ENCODE data around the gene TENM4. TPM values are rescaled to one million over a fixed set of nuclear protein-coding genes. Genes with fewer than 3 reads are reported as not detected.

TENM4 gene
- total and polyA plus RNA-seq, 10 of the 15 experiments (the other 5 are each of a cell fraction or from before 2014, with no cell fraction given), result 0.03 to 0.12 (median 0.06) TPM; not detected in 7

- Histone ChIP-seq H2AFZ (ENCODE audit: control insufficient read depth, low read depth, low read length) (no peak overlapping the region), H3K79me2 (ENCODE audit: control insufficient read depth, insufficient read depth, low read length) (no peaks in the 10 kb centered on the region), H3K4me3 (no peak overlapping the region), H3K9me3 (replicated peaks; ENCODE audit: control insufficient read depth, insufficient read depth, low read length) (no peaks in the 10 kb centered on the region), H3K36me3 (ENCODE audit: control insufficient read depth in 2 of 2, insufficient read depth in 2 of 2, low read length in 1 of 2) (no peaks in the 10 kb centered on the region), H4K20me1 (ENCODE audit: control insufficient read depth, insufficient read depth) (no peaks in the 10 kb centered on the region), H3K27me3 (replicated peaks in 1 of 2; ENCODE audit: control insufficient read depth in 2 of 2, insufficient read depth in 2 of 2, low read length in 1 of 2) (peaks cover 0 to 1% of the 10 kb centered on the region in 2 experiments; a peak in 2 of 4 replicates), H3K4me1 (ENCODE audit: control insufficient read depth, insufficient read depth, low read length) (no peaks in the 10 kb centered on the region), H3K27ac (ENCODE audit: control insufficient read depth, insufficient read depth) (no peak overlapping the region), H3K9ac (ENCODE audit: control insufficient read depth, insufficient read depth, low read length) (no peak overlapping the region), H3K4me2 (ENCODE audit: control insufficient read depth, insufficient read depth) (no peak overlapping the region)
- ChIA-PET RAD21 (ENCODE audit: unreplicated experiment) (no interaction called here), CTCF (interaction anchor here (0.6 to 2.8 kb wide), 3 partner anchors 21 to 359 kb away, joined by 3 to 15 read pairs (median 4); no protein-coding TSS in a partner anchor), POLR2A (no interaction called here), SMC1A (ENCODE audit: uncharacterized antibody, unreplicated experiment) (interaction anchor here (0.6 to 1.1 kb wide), 2 partner anchors 60 to 100 kb away, joined by 3 read pairs; no protein-coding TSS in a partner anchor)
- in situ Hi-C loops (cut with MboI), result no loop called here
- DNase-seq (ENCODE audit: low read depth, low spot score) (no peak), FAIRE-seq (no peak), ATAC-seq (no peak)
- no TSS peak for BruUV-seq (replicated peaks)
- intact Hi-C loops (cut with micrococcal nuclease; ENCODE audit: unreplicated experiment), result no loop called here
- TF ChIP-seq NR2C1 (IDR thresholded peaks at IDR 0.05) (no peak), ZNF384 (IDR thresholded peaks at IDR 0.05; ENCODE audit: borderline replicate concordance, low read depth, low read length) (no peak), NR2F1 (conservative IDR thresholded peaks at IDR 0.05) (no peak), MYC (IDR thresholded peaks at IDR 0.05; ENCODE audit: insufficient read depth, insufficient read length, insufficient replicate concordance, low read length, severe bottlenecking) (no peak), NFXL1 (IDR thresholded peaks at IDR 0.05; ENCODE audit: borderline replicate concordance) (no peak), ZBTB33 (IDR thresholded peaks at IDR 0.05) (no peak), IRF5 (IDR thresholded peaks at IDR 0.05; ENCODE audit: borderline replicate concordance) (no peak), RUNX3 (IDR thresholded peaks at IDR 0.05; ENCODE audit: low read length) (no peak), NRF1 (conservative IDR thresholded peaks at IDR 0.05; ENCODE audit: low read depth, low read length) (no peak), JUND (IDR thresholded peaks at IDR 0.05; ENCODE audit: low read depth, low read length) (no peak), BCLAF1 (IDR thresholded peaks at IDR 0.05) (no peak), HDGF (IDR thresholded peaks at IDR 0.05) (no peak), NFIC (IDR thresholded peaks at IDR 0.05; ENCODE audit: low read depth, low read length) (no peak), BRCA1 (IDR thresholded peaks at IDR 0.05; ENCODE audit: low read depth, low read length) (no peak), TCF7 (IDR thresholded peaks at IDR 0.05; ENCODE audit: borderline replicate concordance) (no peak), JUNB (IDR thresholded peaks at IDR 0.05) (no peak)
- 8% methylated on average over 4 of the region's 4 CpGs for WGBS (ENCODE audit: insufficient coverage, insufficient replicate concordance, low lambda C conversion rate, missing lambda C conversion rate)
Observed at GRCh38 chr11:79421820-79422219, 19.0 kb downstream of the TENM4 start.
